LNCaP clone FGC (cell line): ENCODE measurements around the gene USP12.

Source experiments
- DNase-seq: peaks from one replicate; pipeline ENCODE4 v3.0.0-alpha.2; 2011; ENCODE audit warnings: low read depth
- H3K4me3 ChIP-seq: 2 replicates; pipeline ENCODE4 v1.5.1; 2011; ENCODE audit warnings: mild to moderate bottlenecking, low read depth, low read length, control low read depth
- CTCF ChIP-seq: IDR thresholded peaks from 2 replicates; pipeline ENCODE4 v1.5.1; 2012; ENCODE audit warnings: mild to moderate bottlenecking; ENCODE audit not compliant: control insufficient read depth, insufficient read depth; ENCODE audit errors: extremely low read depth

Gene USP12

GRCh38 chr13:27040826-27041108, 130.8 kb downstream of the USP12 start:
- TF ChIP-seq CTCF: no peak

GRCh38 chr13:27039171-27039701, 132.4 kb downstream of the USP12 start:
- DNase-seq: no peak
- no peak for TF ChIP-seq CTCF
- H3K4me3 ChIP-seq: no peak overlapping the region

More at GRCh38 chr13:27040826-27041108, 130.8 kb downstream of the USP12 start:
- no peak overlapping the region for H3K4me3 ChIP-seq
- no peak for DNase-seq

- TF ChIP-seq CTCF: no peak
- DNase-seq: no peak
- no peak overlapping the region for H3K4me3 ChIP-seq
Measured at GRCh38 chr13:27038323-27038722, 133.3 kb downstream of the USP12 start.

GRCh38 chr13:27037571-27037970, 134.0 kb downstream of the USP12 start:
- no peak for TF ChIP-seq CTCF
- H3K4me3 ChIP-seq: no peak overlapping the region
- DNase-seq: no peak

GRCh38 chr13:27037171-27037570, 134.4 kb downstream of the USP12 start:
- no peak overlapping the region for H3K4me3 ChIP-seq
- no peak for DNase-seq
- no peak for TF ChIP-seq CTCF

GRCh38 chr13:27036236-27036981, 135.2 kb downstream of the USP12 start:
- H3K4me3 ChIP-seq: no peak overlapping the region
- DNase-seq: no peak
- no peak for TF ChIP-seq CTCF

- DNase-seq: no peak
- no peak for TF ChIP-seq CTCF
- H3K4me3 ChIP-seq: no peak overlapping the region
Measured at GRCh38 chr13:27035892-27036235, 135.7 kb downstream of the USP12 start.
